GM19025 (cell line): ENCODE results near the gene USP48.

ENCODE experiments used
- ATAC-seq: cut with Tn5 transposase; IDR thresholded peaks from one replicate; pipeline ENCODE4 v1.9.1; 2021; ENCODE audit warnings: mild to moderate bottlenecking, low read depth, moderate library complexity; ENCODE audit not compliant: unreplicated experiment

USP48 gene

DNA sequence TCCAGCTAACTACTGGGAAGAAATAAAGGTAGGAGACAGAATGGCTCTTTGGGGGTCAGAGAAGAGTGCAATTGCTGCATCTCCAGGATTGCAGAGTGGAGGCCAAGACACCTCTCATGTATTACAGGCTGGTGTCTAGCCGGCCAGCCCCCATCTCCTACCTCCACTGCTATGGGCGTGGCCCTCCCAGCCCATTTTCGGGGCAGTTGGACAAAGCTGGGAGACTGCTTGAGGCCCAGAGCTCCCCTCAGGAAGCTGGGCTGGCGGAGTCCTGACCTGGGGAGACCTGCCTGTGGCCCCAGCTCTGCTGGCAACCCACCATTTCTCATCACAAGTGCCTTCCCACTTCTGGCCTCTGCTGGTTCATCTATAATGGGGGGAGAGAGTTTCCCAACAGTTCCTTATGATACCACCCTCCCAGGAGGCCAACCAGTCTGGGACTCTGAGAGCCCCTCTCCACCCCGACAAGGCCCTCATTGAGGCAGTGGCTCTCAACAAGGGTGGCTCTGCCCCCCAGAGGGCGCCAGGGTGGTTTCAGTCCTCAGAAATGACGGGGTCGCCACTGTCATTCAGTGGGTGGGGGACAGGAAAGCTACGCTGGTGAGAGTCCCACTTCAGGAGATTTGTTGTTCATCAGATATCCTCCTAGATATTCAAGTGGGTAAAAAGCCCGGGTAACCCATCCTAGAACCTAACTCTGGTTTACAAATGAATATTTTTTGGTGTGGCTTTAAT lies 125.3 kb downstream of the USP48 start:
- no peak for ATAC-seq

DNA sequence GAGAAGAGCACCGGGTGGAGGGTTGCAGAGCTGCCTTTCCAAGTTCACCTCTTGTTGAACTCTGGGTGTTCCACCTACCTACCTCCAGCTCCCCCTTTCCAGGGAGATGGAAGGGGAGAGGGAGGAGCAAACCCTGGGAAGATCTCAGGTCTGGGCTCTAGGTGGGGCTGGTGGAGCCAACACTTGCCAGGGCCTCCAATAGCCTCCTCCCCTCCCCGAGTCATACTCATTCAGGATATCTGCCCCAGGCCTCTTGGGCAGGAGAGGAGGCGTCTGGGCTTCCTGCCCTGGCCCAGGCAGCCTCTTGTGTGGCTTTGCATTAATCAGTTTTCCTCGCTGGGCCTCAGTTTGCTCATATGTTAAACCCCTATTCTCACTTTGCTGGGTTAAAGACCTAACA lies 127.2 kb downstream of the USP48 start:
- no peak for ATAC-seq

DNA sequence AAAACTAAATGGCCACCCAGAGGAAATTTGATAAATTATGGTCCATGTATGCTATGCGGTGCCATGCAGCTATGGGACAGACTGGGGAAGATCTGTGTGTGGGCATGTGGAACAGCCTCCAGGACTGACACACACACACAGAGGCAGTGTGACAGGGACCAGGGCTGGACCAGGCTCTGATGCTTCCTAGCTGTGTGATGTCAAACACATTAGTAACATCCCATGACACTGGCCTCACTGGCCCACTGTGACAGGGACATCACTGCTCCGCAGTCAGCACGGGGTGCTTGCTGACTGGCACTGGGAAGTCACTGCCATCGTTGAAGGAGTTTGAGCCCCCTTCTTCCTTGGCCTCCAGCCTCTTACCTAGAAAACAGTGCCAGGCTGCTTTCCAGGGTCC lies 127.7 kb downstream of the USP48 start:
- ATAC-seq: no peak

DNA sequence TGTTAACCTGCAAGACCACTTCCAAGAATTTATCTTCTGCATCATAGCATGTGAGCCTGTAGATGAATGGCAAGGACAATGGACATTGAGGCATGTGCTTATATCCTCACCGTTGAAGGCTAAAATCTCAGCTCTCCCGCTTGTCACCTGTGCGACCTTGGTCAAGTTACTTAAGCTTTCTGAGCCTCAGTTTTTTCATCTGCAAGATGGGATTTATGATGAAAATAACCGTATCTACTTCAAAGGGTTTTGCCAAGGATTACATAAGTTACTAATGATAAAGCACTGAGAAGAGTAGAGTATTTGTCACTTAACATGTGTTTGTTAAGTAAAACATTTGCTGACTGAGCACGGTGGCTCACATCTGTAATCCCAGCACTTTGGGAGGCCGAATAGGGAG lies 128.7 kb downstream of the USP48 start:
- no peak for ATAC-seq

DNA sequence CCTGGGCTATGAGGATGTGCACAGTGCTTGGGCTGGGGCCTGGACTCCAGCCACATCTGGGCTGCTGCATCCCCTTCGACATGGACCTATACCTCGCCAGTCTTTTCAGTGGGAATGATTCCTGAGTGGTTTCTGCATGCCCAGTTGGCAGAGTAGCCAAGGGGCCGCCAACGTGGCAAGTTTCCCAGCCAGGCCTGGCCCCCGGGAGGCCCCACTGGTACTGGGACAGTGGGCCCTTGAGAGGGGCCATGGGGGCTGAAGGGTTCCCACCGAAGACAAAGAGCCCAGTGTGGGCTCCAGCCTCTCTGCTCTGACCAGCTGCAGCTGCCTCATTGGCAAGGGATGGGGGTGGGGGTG lies 129.2 kb downstream of the USP48 start:
- ATAC-seq: no peak

DNA sequence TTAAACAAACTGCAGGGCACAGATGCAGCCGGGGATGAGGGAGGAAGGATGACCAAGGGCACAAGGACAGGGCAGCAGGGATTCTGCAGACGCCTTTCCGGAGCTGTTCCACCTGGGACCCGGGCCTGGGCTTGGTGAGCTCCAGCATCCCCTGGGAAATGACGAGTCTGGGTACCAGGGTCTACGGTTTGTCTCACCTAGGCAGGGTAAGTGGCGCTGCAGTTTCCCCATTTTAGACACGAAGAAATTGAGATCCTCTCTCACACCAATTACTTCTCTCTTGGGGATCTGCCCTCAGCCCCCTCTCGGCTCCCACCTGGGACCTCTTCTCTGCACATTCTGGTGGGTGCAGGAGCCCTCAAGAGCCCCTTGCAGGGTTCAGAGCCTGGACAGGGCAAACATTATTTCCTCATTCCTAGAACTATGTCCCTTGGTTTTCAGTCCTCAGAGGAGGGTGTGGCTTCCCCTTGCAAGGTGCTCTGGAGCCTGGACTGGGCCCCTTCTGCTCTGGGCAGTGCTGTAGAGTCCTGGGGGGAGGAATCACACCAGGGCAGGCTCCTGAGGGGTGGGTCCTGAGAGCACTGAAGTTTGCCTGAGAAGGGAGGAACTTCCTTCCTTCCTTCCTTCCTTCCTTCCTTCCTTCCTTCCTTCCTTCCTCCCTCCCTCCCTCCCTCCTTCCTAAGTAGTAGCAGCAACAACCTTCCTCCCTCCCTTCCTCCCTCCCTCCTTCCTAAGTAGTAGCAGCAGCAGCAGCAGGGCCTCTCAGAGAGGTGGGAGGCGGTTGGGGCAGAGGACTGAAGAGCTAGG lies 129.8 kb downstream of the USP48 start:
- ATAC-seq: no peak

DNA sequence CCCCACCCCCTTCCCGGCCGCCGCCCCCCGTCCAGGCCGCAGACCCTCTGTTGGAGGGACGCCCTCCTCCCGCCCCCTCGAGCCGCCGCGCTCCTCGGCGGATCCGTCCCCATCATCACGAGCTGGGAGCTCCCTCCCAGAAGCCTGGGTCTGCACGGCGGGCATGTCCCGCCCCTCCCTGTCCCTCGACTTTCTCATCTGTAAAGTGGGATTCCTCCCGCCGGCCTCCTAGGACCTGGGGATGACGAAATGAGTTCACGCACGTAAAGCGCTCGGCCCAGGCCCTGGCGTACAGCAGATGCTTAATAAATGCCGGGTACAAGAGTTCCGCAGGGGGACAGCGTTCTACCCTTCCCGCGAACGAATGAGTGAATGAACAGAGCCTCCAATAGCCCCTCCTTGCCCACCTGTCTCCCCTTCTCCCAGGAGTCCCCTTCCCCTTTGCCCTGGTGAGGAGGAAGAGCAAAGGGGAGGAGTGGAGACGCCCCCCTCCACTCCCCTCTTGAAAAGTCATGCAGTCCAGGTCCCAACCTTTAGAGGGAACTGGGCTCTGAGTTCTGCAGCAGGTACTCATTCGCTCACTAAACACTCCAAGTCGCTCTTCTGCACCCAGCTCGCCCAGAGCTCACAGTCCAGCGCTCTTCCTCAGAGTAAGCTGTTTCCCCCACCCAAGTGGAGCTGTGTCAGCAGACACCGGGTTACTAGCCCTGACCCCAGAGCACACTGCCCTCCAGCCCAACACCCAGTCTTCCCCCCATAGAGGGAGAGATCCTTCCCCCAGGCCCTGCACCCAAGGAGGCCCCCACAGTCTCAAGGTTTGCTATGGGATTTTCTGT lies 130.6 kb downstream of the USP48 start:
- no peak for ATAC-seq

DNA sequence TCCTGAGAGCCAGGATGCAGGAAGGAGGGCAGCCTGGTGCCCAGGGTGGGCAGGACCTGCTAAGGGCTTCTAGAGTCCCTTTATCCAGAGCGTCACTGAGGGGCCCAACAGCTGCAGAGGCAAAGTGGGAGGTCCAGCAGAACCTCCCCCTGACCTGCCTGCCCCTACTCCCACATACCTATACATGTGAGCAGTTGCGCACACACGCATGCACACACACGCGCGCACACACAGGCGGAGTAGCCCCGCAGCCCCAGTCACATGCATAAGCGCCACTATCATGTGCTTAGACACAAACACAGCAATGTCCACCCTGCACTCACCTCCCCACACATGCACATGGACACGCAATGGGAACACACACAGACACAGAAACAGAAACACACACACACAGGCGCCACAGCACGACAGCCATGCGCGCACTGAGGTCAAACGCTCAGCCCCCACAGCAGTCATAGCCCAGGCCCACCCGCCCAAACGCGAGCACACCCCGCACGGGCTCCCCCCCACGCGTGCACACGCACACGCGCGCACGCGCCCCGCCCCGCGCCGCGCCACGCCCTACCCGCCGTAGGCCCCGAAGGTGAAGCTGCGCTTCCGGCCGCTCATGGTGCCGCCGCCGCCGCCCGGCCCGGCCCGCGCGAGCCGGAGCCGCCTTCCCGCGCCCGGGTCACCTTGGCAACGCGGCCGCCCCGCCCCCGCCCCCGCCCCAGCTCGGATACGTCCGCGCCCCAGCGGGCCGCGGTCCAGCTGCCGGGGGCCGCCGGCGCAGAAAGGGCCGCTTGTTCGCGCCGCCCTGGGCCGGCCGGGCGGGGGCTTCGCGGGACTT lies 131.5 kb downstream of the USP48 start:
- no peak for ATAC-seq

DNA sequence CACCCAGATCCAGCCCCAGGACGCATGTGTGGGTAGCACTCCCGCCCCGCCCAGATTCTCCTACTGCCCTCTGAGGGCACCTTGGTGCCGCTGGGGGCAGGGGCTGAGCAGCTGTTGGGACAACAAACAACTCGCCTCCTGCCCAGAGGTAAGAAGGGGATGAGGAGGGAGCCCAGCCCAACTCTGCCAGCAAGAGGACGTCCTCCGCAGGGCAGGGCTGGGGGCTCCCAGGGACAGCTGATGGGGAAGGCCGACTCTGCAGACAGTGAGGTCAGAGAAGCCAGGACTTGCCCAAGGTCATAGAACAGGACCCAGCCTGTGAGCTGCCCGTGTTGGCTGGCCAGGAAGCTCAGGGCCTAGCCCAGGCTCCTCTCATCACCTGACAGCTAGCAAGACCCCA lies 132.5 kb downstream of the USP48 start:
- ATAC-seq: no peak

DNA sequence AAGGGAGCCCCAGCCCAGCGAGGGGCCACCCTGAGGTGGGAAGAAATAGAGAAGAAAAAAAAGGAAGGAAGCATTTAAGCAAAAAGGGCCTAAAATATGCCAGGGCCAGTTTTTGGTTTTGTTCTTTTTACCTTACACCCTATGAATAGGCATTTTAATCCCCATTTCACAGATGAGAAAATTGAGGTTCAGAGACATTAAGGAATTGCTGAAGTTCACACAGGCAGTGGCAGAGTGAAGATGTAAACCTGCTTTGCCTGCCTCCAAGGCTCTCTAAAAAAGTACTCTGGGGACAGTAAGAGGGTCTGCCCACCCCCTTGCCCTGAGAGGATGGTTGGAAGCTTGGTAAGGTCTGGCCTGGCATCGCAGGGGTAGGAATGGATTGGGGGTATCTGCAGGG lies 133.6 kb downstream of the USP48 start:
- no peak for ATAC-seq

DNA sequence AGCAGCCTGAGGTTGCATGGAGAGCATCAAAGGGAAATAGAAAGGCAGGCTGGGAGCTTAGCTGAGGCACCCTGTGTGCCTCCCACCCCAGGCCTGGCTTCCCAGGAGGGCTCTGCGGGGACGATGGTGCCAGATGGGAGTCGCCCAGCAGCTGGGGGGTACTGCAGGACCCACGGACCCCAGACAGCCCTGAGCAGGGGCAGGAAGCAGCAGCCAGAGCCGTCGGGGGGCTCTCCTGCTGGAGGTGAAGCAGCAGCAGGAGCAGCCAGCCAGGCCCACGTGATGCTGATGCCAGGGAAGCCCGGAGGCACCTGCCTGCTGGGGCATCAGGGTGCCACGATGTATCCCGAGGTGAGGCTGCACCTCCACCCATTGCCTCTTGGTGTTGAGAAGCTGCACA lies 134.2 kb downstream of the USP48 start:
- no peak for ATAC-seq

DNA sequence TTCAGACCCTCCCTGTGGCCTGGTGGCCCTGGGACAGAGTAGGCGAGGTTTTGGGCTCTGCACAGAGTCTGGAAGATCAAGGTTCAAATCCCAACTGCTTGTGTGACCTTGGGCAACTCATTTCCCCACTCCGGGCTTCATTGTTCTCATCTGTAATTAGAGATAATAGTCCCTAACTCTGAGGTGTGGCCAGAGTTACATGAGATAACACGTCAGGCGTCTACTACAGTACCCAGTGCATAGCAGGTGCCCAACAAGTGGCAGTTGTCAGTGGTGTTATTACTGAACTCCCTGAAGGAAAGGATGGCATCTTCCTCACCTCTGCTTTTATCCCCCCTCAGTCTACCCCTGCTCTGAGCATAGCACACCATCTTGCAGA lies 134.6 kb downstream of the USP48 start:
- no peak for ATAC-seq

DNA sequence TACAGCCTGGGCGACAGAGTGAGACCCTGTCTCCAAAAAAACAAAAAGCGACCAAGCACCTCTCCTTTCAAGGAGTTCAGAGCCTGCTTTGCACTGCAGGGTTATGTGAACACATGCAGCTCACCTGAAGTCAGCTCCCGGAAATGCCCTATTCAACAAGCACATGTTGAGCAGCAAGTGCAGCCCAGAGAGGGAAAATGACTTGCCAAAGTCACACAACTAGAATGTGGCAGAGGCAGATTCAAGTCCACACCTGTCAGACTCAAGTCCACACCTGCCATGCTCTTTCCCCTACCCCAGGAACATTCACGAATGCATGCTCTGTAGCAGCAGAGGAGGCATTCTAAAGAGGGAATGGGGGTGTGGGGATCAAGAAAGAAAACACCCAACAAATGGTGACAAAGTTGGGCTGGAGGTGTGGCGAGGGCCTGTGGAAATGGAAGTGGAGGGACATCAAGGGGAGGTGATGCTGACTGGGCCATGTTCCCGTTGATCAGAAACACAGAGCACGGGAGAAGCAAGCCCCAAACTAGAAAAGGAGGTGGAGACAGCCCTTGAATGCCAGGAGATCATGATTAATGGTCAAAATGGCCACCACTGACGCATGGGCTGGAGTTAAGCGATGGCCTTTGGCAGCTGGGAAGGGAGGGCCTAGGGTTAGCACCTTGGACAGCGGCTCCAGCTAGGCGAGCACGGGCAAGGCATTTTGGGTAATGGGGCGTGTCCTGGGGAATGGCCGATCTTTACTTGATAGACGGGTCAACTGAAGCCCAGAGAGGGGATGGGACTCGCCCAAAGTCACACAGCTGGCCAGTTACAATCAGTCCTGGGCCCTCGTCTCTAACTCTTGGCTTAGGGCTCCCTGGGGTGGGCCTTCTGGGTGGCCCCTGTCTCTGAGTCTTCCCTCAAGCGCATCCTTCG lies 135.3 kb downstream of the USP48 start:
- no peak for ATAC-seq

DNA sequence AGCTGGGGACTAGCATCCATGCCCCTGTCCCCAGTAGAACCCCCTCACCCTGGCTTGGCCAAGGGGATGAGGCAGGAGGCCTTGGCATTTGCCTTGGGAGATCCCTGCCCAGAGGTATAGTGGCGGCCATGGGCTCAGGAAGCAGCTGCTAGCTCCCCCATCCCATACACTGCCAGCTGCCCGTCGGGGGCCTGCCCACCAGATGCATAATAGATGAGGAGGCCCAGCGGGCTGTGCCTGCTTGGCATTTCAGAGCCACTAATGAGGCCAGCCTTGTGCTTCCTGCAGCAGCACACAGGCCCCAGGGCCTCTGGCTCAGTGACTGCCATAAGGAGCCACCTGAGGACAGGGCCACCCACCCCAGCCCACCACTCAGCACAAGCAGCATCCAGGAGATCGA lies 137.4 kb downstream of the USP48 start:
- no peak for ATAC-seq

DNA sequence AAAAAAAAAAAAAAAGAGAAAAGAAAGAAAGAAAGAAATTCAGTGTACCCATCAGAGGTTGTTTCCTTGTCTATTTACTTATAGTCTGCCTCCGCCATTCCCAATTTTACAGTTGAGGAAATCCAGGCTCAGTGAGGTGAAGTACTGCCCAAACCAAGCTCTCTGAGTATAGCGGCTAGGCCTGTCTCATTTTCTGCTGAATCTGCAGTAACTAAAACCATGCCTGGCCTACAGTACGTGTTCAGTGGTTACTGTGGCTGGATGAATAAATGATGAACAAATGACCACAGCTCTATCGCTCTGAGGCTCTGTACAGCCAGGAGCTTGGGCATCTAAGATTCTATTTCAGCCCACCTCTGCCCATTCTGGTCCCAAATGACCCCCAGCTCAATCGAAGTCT lies 138.0 kb downstream of the USP48 start:
- ATAC-seq: no peak

DNA sequence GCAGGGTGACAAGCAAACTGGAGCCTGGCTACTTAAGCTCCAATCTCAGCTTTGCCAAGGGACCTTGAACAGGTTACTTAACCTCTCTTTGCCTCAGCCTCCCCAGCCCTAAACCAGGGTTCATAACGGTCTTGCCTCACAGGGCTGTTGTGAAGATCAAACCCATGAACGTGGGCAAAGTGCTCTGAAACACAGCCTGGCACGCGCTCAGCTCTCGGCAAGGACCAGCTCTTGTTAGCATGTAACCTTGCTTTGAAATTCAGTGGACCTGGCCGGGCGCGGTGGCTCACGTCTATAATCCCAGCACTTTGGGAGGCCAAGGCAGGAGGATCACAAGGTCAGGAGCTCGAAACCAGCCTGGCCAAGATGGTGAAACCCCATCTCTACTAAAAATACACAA lies 138.6 kb downstream of the USP48 start:
- no peak for ATAC-seq

DNA sequence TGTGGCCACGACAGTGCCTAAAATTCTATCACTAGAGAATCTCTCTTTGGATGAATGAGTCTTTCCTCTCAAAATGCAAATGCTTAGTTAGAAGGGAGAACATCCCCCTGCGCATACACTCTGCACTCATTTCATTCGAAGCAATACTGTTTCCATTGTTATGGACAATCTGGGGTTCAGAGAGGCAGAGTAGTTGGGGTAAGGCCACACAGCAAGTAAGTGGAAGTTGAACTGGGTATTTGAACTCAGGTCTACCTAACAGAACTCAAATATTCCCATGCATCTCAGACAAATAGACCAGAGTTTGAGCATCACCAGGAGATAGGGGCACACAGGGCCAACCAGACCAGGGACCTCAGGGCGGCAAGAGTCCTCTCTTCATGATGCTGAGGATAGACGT lies 139.3 kb downstream of the USP48 start:
- no peak for ATAC-seq

DNA sequence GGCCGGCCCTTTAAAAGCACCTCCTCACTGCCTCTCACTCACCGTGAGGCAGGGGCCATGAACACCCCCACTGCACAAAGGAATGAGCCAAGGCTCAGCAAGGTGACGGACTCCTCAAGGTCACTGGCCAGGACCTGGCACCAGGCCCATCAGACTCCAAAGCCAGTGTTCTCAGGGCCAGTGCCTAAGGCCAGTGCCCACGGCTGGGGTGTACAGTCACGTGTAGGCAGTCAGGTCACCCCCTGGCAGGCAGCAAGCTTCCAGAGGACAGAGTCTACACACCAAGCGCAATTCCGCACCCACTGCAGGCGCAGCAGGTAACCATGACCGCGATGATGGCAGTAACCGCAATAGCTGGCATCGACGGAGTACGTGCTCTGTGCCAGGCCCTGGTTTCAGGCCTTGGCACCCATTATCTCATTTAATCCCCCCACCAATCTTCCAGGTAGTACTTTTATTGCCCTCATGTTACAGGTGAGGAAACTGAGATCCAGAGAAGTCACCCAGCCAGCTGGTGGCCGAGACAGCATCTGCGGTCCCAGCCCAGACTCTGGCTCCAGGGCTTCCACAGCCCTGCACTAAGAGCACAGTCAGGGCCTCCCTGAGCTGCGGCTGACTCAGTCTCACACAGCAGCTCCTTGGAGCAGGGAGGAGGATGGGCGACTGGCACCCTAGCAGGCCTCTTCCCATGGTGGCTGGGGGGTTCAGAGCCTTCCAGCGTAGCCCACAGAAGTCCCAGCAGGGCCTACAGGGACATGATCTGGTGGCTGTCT lies 140.8 kb downstream of the USP48 start:
- no peak for ATAC-seq

DNA sequence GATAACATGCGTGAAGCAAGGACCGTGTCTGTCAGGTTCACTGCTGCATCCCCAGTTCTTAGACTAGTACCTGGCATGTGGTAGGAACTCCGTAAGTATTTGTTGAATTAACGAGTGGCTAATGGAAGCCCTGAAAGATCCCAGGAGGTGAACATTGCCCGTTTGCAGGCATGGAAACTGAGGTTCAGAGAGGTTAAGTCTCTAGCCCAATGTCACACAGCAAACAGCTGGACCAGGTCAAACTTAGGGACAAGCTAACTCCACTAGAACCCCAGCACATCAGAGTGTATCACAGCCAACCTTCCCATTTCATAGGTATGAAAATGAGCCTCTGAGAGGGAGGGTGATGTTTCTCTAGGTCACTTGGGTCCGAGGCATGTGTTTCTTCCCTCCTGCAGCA lies 141.4 kb downstream of the USP48 start:
- ATAC-seq: no peak
